Measurements from ENCODE around the gene UBA1.
A peak's percentile ranks its signal among the peaks of the same experiment; 100 is the strongest.

The UBA1 gene

DNA sequence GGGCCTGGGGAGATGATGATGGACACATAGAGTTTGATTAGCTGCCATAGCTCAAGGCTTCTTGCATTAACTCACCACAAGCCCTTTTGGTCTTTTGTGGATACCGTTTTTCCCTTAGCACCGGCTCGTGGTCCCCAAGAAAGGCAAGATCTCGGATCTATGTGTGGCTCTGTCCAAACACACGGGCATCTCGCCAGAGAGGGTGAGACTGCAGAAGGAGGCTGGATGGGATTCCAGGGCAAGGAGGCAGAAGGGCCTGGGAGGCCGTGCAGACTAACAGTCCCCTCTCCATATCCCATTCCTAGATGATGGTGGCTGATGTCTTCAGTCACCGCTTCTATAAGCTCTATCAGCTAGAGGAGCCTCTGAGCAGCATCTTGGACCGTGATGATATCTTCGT, 48.7 kb downstream of the UBA1 start:
- no peak overlapping the region for H3K4me3 ChIP-seq (replicated peaks; ENCODE audit: low read depth, low read length)
- TF ChIP-seq, protein P1, sequence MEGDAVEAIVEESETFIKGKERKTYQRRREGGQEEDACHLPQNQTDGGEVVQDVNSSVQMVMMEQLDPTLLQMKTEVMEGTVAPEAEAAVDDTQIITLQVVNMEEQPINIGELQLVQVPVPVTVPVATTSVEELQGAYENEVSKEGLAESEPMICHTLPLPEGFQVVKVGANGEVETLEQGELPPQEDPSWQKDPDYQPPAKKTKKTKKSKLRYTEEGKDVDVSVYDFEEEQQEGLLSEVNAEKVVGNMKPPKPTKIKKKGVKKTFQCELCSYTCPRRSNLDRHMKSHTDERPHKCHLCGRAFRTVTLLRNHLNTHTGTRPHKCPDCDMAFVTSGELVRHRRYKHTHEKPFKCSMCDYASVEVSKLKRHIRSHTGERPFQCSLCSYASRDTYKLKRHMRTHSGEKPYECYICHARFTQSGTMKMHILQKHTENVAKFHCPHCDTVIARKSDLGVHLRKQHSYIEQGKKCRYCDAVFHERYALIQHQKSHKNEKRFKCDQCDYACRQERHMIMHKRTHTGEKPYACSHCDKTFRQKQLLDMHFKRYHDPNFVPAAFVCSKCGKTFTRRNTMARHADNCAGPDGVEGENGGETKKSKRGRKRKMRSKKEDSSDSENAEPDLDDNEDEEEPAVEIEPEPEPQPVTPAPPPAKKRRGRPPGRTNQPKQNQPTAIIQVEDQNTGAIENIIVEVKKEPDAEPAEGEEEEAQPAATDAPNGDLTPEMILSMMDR (IDR thresholded peaks at IDR 0.05; ENCODE audit: low read length, missing control alignments) = no peak
- no peak for DNase-seq (ENCODE audit: low read depth)

DNA sequence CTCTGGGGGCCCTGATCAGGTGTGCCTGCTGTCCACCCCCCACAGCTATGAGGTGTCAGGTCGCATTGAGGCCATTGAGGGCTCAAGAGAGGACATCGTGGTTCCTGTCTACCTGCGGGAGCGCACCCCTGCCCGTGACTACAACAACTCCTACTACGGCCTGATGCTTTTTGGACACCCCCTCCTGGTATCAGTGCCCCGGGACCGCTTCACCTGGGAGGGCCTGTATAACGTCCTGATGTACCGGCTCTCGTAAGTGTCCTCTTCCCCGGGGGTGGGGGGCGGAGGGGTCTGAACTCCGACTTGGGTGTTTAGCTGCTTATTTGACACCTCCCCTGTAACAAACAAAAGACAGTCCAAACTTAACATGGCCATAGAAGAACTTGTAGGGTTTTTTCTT, 49.7 kb downstream of the UBA1 start:
- TF ChIP-seq, protein P1 (IDR thresholded peaks at IDR 0.05; ENCODE audit: low read length, missing control alignments) = no peak
- no peak for DNase-seq (ENCODE audit: low read depth)
- H3K4me3 ChIP-seq (replicated peaks; ENCODE audit: low read depth, low read length) = no peak overlapping the region

DNA sequence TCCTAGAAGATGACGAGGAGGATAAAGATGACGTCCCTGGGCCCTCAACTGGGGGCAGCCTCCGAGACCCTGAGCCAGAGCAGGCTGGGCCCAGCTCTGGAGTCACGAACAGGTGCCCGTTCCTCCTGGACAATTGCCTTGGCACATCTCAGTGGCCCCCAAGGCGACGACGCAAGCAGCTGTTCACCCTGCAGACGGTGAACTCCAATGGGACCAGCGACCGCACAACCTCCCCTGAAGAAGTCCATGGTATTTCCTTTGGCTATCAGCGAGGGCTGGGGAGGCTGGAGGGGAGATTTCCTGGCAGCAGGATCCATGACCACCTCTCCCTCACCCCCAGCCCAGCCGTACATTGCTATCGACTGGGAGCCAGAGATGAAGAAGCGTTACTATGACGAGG, 51.0 kb downstream of the UBA1 start:
- no peak for DNase-seq (ENCODE audit: low read depth)
- no peak overlapping the region for H3K4me3 ChIP-seq (replicated peaks; ENCODE audit: low read depth, low read length)
- TF ChIP-seq, protein P1 (IDR thresholded peaks at IDR 0.05; ENCODE audit: low read length, missing control alignments) = no peak

DNA sequence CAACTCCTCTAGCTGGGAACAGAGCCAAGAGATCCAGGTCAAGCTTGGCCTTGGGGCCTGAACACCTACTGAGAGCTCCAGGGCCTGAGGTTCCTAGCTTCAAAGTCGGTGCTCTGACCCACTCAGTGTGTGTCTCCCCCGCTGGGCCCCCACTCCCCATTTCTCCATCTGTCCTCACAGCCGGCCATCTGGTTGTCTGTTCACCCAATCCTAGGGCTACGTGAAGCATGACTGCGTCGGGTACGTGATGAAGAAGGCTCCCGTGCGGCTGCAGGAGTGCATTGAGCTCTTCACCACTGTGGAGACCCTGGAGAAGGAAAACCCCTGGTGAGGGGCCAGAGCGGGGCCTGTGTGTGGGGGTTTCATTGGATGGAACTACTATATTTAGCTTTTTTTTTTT, 51.5 kb downstream of the UBA1 start:
- TF ChIP-seq, protein P1 (IDR thresholded peaks at IDR 0.05; ENCODE audit: low read length, missing control alignments) = no peak
- DNase-seq (ENCODE audit: low read depth) = no peak
- no peak overlapping the region for H3K4me3 ChIP-seq (replicated peaks; ENCODE audit: low read depth, low read length)

DNA sequence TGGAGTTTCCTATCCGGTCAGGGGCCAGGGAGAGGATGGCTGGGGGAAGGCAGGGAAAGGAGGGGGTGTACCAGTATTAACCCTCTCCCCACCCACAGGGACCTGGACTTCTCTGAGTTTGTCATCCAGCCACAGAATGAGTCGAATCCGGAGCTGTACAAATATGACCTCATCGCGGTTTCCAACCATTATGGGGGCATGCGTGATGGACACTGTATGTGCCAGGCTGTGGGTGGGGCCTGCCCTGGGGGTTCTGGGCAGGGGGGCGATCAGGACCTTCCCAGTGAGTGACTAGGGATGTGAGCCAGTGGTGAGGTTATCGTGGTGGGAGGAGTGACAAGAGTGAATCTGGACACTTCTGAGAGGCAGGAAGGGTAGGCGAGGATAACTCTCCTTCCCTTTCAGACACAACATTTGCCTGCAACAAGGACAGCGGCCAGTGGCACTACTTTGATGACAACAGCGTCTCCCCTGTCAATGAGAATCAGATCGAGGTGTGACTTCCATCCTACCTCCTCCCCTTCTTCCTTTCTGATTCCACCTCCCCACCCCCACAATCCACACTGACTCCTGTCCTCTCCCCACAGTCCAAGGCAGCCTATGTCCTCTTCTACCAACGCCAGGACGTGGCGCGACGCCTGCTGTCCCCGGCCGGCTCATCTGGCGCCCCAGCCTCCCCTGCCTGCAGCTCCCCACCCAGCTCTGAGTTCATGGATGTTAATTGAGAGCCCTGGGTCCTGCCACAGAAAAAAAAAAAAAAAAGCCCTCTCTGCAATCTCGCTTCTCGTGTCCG, 53.8 kb downstream of the UBA1 start:
- TF ChIP-seq, protein P1 (IDR thresholded peaks at IDR 0.05; ENCODE audit: low read length, missing control alignments) = no peak
- H3K4me3 ChIP-seq (replicated peaks; ENCODE audit: low read depth, low read length) = no peak overlapping the region
- peak; percentile 25 for DNase-seq (ENCODE audit: low read depth)

DNA sequence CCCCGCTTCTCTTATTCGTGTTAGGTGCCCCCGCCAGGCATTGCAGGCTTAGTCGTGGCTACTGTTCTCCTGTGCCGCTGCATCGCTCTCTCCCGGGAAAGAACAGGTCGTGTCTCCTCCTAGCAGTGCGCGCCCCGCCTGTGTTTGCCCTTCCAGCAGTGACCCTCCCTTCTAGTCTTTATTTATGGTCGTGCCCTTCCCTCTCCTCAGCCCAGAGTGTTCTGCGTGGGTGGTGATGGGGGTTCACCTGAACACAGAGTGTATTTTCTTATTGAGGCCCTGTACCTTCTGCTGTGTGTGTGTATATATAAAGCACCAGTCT, 54.3 kb downstream of the UBA1 start:
- DNase-seq (ENCODE audit: low read depth) = no peak
- TF ChIP-seq, protein P1 (IDR thresholded peaks at IDR 0.05; ENCODE audit: low read length, missing control alignments) = no peak
- H3K4me3 ChIP-seq (replicated peaks; ENCODE audit: low read depth, low read length) = no peak overlapping the region

DNA sequence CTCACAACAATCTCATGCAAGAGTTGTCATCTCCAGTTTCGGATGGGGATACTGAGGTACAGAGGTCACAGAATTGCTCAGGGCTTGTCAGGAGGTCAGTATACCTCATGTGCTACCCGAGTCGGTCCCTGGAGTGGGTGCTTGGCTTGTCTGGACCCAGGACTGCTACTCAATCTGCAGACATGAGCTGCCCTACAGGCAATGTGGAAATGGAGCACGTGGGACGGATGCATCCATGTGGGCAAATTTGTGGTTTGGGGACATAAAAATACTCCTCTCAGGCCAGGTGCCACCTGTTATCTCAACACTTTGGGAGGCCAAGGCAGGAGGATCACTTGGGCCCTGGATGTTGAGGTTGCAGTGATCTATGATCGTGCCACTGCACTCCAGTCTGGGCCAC, 54.9 kb downstream of the UBA1 start:
- TF ChIP-seq, protein P1 (IDR thresholded peaks at IDR 0.05; ENCODE audit: low read length, missing control alignments) = no peak
- no peak overlapping the region for H3K4me3 ChIP-seq (replicated peaks; ENCODE audit: low read depth, low read length)
- DNase-seq (ENCODE audit: low read depth) = no peak

Data from fibroblast of pulmonary artery (primary cell).